Endodermal cell (in vitro differentiated cells): Measurements from ENCODE around the gene NADSYN1. TPM values are rescaled to one million over a fixed set of nuclear protein-coding genes. Genes with fewer than 3 reads are reported as not detected.
A peak's percentile ranks its signal among the peaks of the same experiment; 100 is the strongest.

Source experiments
- DNase-seq: peaks from one replicate; pipeline ENCODE4 v3.0.0-alpha.2; 2017
- H3K27ac ChIP-seq: 2 replicates; pipeline ENCODE4 v1.5.1; 2013; ENCODE audit warnings: mild to moderate bottlenecking, low read depth, low read length, moderate library complexity
- H3K27me3 ChIP-seq: 2 replicates; pipeline ENCODE4 v1.6.1; 2013; ENCODE audit warnings: mild to moderate bottlenecking, low read length, moderate library complexity; ENCODE audit not compliant: insufficient read depth, control insufficient read depth, poor library complexity, severe bottlenecking
- H3K36me3 ChIP-seq: 2 replicates; pipeline ENCODE4 v1.7.0; 2013; ENCODE audit warnings: mild to moderate bottlenecking, low read length, moderate library complexity; ENCODE audit not compliant: control insufficient read depth, insufficient read depth
- H3K4me1 ChIP-seq: one replicate; pipeline ENCODE4 v1.7.0; 2013; ENCODE audit warnings: low read length; ENCODE audit not compliant: control insufficient read depth, insufficient read depth
- H3K4me3 ChIP-seq: 2 replicates; pipeline ENCODE4 v1.5.1; 2013; ENCODE audit warnings: mild to moderate bottlenecking, low read length, moderate library complexity
- H3K9ac ChIP-seq: 2 replicates; pipeline ENCODE4 v1.6.1; 2013; ENCODE audit warnings: mild to moderate bottlenecking, low read length, moderate library complexity; ENCODE audit not compliant: poor library complexity, severe bottlenecking; ENCODE audit errors: extremely low read depth
- H3K9me3 ChIP-seq: 2 replicates; pipeline ENCODE4 v1.6.1; 2013; ENCODE audit warnings: mild to moderate bottlenecking, low read length, moderate library complexity; ENCODE audit not compliant: control insufficient read depth
- H3K27ac Mint-ChIP-seq: 2 replicates; pipeline ENCODE4 v1.8.0; 2020; ENCODE audit warnings: mixed read lengths
- H3K27me3 Mint-ChIP-seq: 2 replicates; pipeline ENCODE4 v1.8.0; 2021; ENCODE audit warnings: mild to moderate bottlenecking, mixed read lengths; ENCODE audit not compliant: insufficient read depth
- H3K36me3 Mint-ChIP-seq: 2 replicates; pipeline ENCODE4 v1.8.0; 2020; ENCODE audit warnings: low read depth, mixed read lengths
- H3K4me1 Mint-ChIP-seq: 2 replicates; pipeline ENCODE4 v1.8.0; 2020; ENCODE audit warnings: mixed read lengths
- H3K4me3 Mint-ChIP-seq: 2 replicates; pipeline ENCODE4 v1.8.0; 2020; ENCODE audit warnings: mild to moderate bottlenecking, moderate library complexity, mixed read lengths
- H3K9me3 Mint-ChIP-seq: 2 replicates; pipeline ENCODE4 v1.8.0; 2020; ENCODE audit warnings: mild to moderate bottlenecking, mixed read lengths
- WGBS, 2 experiments: methylation state at CpG; one replicate each; pipeline versions ENCODE4 v1.1.5 to v1.1.7; 2013; ENCODE audit warnings: missing lambda C conversion rate in 2 of 2, mixed read lengths in 1 of 2; ENCODE audit not compliant: insufficient coverage in 1 of 2, insufficient read length in 1 of 2; 5-methylcytosine and 5-hydroxymethylcytosine counted together
- total RNA-seq, 2 donors: library from RNA; stranded (reverse); fragmentation: NEBNext Ultra II Directional in 1 of 2; extraction: Animal tissue kit (Norgen Biotek cat#: 25700) in 1 of 2; gene quantifications; 2 replicates in 1 of 2; 3 replicates in 1 of 2; pipeline ENCODE4 v1.2.1, GENCODE V29; 2021
- TF ChIP-seq, protein P1 (sequence below): fragments of 200-600 bp; sonication (generic); conservative IDR thresholded peaks from 2 replicates; pipeline ENCODE4 v1.5.0; 2021; ENCODE audit warnings: antibody characterized with exemption, mild to moderate bottlenecking

NADSYN1 gene
- total RNA-seq, 2 donors from 2014 or later, result 51.9 to 61.6 TPM

DNA sequence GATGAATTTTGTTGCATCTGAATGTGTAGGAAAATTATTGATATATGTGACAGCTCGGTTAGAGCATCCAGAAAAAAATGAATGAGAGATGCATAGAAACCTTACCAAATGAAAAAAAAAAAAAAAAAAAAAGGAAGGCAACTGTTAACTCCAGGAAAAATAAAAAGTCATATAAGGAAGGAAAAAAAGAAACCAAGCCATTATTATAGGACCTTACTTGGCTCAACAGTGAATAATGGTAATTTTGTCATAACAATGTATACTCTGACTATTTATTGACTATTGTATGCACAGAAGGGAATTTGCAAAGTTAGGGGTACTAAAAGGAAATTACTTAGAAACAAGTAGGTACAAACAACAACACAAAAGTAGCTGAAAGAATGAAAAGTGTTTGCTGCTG is 6.9 kb upstream of the NADSYN1 start:
- Histone ChIP-seq H3K9me3 (peaks cover 17% of the 10 kb centered on the region), H3K27ac (no peak overlapping the region), H3K27me3 (no peaks in the 10 kb centered on the region), H3K9ac (no peak overlapping the region), H3K4me1 (peaks cover 2% of the 10 kb centered on the region), H3K36me3 (peaks cover 49% of the 10 kb centered on the region), H3K4me3 (peak overlapping the region; percentile 92)
- Mint-ChIP-seq H3K4me3 (no peak overlapping the region), H3K4me1 (peaks cover 26% of the 10 kb centered on the region), H3K9me3 (peaks cover 6% of the 10 kb centered on the region), H3K27me3 (no peaks in the 10 kb centered on the region), H3K27ac (no peak overlapping the region), H3K36me3 (peaks cover 53% of the 10 kb centered on the region)
- no peak for DNase-seq
- 92% methylated on average over 1 of the region's 1 CpG; no CpG with 5 or more reads in 1 of the 2 experiments for WGBS, 2 experiments
- TF ChIP-seq, protein P1, sequence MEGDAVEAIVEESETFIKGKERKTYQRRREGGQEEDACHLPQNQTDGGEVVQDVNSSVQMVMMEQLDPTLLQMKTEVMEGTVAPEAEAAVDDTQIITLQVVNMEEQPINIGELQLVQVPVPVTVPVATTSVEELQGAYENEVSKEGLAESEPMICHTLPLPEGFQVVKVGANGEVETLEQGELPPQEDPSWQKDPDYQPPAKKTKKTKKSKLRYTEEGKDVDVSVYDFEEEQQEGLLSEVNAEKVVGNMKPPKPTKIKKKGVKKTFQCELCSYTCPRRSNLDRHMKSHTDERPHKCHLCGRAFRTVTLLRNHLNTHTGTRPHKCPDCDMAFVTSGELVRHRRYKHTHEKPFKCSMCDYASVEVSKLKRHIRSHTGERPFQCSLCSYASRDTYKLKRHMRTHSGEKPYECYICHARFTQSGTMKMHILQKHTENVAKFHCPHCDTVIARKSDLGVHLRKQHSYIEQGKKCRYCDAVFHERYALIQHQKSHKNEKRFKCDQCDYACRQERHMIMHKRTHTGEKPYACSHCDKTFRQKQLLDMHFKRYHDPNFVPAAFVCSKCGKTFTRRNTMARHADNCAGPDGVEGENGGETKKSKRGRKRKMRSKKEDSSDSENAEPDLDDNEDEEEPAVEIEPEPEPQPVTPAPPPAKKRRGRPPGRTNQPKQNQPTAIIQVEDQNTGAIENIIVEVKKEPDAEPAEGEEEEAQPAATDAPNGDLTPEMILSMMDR, result no peak

DNA sequence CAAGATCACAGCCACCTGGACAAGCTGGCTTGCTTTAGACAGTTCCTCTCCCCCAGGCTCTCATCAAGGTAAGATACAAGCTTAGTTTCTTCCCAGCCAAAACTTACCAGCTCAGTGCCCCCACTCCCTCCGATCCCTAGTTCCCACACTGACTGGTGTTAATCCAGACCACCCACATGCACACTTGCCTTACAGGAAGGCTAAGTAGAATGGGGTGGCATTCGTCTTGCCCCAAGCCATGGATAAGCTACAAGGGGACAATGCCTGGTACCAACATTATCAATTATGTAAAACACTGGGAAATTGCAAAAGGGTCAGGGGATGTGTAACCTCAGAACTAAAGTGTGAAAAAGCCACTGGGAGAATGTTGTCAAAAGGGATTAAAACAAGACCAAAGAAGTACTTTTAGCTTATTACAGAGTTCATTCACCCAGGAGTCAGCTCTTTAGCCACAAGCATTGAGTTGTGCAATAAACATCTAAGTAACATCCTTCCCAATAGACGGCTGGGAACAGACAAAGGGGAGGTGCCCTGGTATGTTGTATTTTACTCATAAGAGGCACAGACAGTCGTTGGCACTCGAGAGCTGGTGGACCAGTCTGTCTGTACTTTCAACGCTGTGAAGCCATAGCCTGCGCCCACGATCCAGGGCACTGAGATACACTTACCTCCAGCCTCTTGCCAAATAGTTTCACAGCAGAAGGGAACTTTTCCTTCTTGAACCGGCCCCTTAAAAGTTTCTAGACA is 5.9 kb upstream of the NADSYN1 start:
- TF ChIP-seq, protein P1, result no peak
- Histone ChIP-seq H3K9me3 (peaks cover 17% of the 10 kb centered on the region), H3K27ac (no peak overlapping the region), H3K4me1 (peaks cover 2% of the 10 kb centered on the region), H3K36me3 (peaks cover 45% of the 10 kb centered on the region), H3K9ac (peak overlapping the region; percentile 62), H3K4me3 (peak overlapping the region; percentile 92), H3K27me3 (no peaks in the 10 kb centered on the region)
- DNase-seq, result no peak
- Mint-ChIP-seq H3K36me3 (peaks cover 49% of the 10 kb centered on the region), H3K4me3 (peak overlapping the region; percentile 92), H3K27me3 (no peaks in the 10 kb centered on the region), H3K27ac (peak overlapping the region; percentile 84), H3K9me3 (peaks cover 6% of the 10 kb centered on the region), H3K4me1 (peaks cover 32% of the 10 kb centered on the region)
- 39 to 44% methylated on average over 6 to 9 of the region's 9 CpGs for WGBS, 2 experiments

DNA sequence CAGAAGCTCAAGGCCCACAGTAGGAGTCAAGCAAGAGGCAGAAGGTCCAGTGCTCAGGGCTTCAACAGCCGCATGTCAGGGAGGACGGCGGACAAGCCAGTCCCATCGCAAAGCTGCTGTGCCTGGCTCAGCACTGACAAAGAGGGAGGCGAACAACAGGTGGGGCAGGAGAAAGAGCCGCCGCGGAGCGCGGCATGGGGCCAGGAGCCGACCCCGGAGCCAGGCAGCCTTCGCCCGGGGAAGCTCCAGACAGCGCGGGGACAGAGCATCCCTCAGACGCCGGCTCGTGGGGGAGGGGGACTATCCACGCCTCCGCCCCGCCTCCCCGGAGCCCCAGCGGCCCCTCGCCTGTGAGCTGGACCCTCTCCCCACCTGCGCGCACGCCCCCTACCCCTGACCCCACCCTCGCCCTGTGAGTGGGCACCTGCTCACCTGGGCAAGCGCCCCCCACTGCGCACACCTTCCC is 5.2 kb upstream of the NADSYN1 start:
- 1 to 2% methylated on average over 16 to 30 of the region's 31 CpGs for WGBS, 2 experiments
- Histone ChIP-seq H3K27me3 (no peaks in the 10 kb centered on the region), H3K4me1 (peaks cover 2% of the 10 kb centered on the region), H3K36me3 (peaks cover 42% of the 10 kb centered on the region), H3K9ac (peak overlapping the region; percentile 62), H3K4me3 (peak overlapping the region; percentile 92), H3K27ac (peak overlapping the region; percentile 88), H3K9me3 (peaks cover 17% of the 10 kb centered on the region)
- Mint-ChIP-seq H3K27me3 (no peaks in the 10 kb centered on the region), H3K9me3 (peaks cover 6% of the 10 kb centered on the region), H3K27ac (peak overlapping the region; percentile 84), H3K4me3 (peak overlapping the region; percentile 92), H3K4me1 (peaks cover 36% of the 10 kb centered on the region), H3K36me3 (peaks cover 43% of the 10 kb centered on the region)
- TF ChIP-seq, protein P1, result no peak
- DNase-seq, result no peak
